SK-N-MC (cell line): ENCODE results near the gene XPA.

ENCODE experiments used
- DNase-seq: peaks from one replicate; pipeline ENCODE4 v3.0.0-alpha.2; 2011; ENCODE audit warnings: low read depth, low spot score
- H3K27ac ChIP-seq: fragments of 200-600 bp; sonication (generic); 2 replicates; pipeline ENCODE4 v1.5.1; 2016; ENCODE audit warnings: mixed run types
- H3K36me3 ChIP-seq: fragments of 200-600 bp; sonication (generic); 2 replicates; pipeline ENCODE4 v1.6.1; 2017; ENCODE audit warnings: antibody characterized with exemption, low read length, mixed read lengths; ENCODE audit not compliant: insufficient read depth
- H3K4me3 ChIP-seq: fragments of 200-600 bp; sonication (generic); 2 replicates; pipeline ENCODE4 v1.5.1; 2016
- H3K9ac ChIP-seq: fragments of 200-600 bp; sonication (generic); 2 replicates; pipeline ENCODE4 v1.8.0; 2017; ENCODE audit warnings: mixed run types, mixed read lengths; ENCODE audit not compliant: insufficient read length
- H3K9me3 ChIP-seq: fragments of 200-600 bp; sonication (generic); 2 replicates; pipeline ENCODE4 v1.6.1; 2017; ENCODE audit warnings: low read depth, mild to moderate bottlenecking, antibody characterized with exemption, low read length, moderate library complexity, mixed read lengths
- EZH2 ChIP-seq: fragments of 200-600 bp; sonication (generic); IDR thresholded peaks from one replicate; pipeline ENCODE4 v1.6.1; 2017; ENCODE audit warnings: antibody characterized with exemption
- FOXP2 ChIP-seq: optimal IDR thresholded peaks from 2 replicates; pipeline ENCODE3; 2011; ENCODE audit warnings: mild to moderate bottlenecking, moderate library complexity; ENCODE audit not compliant: insufficient read depth; ENCODE audit errors: extremely low read length, control extremely low read depth
- POLR2AphosphoS5 ChIP-seq: IDR thresholded peaks from 2 replicates; pipeline ENCODE4 v1.6.1; 2012; ENCODE audit warnings: mild to moderate bottlenecking, low read depth, low read length, borderline replicate concordance

XPA gene

DNA sequence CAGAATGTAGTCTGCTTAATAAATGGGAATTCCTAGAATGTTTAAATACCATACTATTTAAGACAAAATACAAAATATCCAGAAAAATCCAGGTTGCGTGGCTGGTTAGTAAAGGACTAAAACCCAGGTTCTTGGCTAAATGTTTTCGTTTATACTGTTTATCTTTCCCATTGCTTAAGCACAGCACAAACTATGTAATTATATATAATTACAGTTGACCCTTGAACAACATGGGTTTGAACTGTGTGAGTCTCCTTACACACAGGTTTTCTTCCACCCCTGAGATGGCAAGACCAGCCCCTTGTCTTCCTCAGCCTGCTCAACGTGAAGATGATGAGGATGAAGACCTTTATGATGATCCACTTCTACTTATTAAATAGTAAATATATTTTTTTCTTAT is 24.7 kb downstream of the XPA start:
- Histone ChIP-seq H3K4me3 (no peak overlapping the region), H3K27ac (no peak overlapping the region), H3K9ac (no peak overlapping the region), H3K36me3 (peaks cover 96% of the 10 kb centered on the region), H3K9me3 (no peaks in the 10 kb centered on the region)
- no peak for DNase-seq
- TF ChIP-seq FOXP2 (no peak), EZH2 (no peak), POLR2AphosphoS5 (no peak)

DNA sequence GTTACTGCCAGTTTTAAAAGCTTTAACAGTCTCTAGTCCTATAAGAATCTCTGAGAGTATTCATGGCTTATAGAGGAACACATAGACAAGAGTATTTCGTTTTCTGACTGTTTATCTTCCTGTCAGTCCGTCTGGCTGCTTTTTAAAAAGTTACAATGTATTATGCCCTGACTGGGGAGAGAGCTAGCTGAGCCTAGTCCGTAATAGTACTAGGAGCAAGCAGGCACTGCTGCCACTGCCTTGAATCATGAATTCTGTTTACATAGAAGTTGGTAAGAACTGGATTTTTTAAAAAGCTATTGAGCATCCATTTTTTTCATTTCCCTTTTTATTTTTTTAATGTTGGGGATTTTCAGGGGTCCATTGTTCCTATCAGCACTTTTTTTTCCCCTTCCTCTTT is 26.6 kb downstream of the XPA start:
- TF ChIP-seq EZH2 (no peak), POLR2AphosphoS5 (no peak), FOXP2 (no peak)
- Histone ChIP-seq H3K9me3 (no peaks in the 10 kb centered on the region), H3K36me3 (peaks cover 98% of the 10 kb centered on the region)

DNA sequence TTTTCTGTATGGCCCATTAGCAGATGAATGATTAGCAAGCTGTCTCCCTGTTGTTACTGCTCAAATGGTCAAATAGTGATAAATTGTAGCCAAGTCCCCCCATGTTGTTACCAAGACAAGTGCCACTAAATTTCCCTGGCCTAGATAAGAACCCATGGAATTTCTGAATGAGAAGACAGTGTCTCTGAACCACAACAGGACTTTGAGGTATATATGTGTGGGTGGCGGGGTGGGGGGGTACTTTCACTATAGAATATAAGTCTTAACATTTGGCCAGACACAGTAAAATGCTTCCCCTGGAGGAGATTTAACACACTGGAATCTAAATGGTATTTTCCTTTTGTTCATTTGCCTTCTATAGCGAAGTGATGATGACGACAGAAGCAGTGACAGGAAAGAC is 28.7 kb downstream of the XPA start:
- H3K9me3 ChIP-seq, result no peaks in the 10 kb centered on the region
- peaks cover 97% of the 10 kb centered on the region for H3K36me3 ChIP-seq
- H3K4me3 ChIP-seq, result no peak overlapping the region
- no peak overlapping the region for H3K9ac ChIP-seq
- H3K27ac ChIP-seq, result no peak overlapping the region
- no peak for DNase-seq
- TF ChIP-seq POLR2AphosphoS5 (no peak), FOXP2 (no peak), EZH2 (no peak)

More for the DNA sequence above, 26.6 kb downstream of the XPA start:
- H3K4me3 ChIP-seq, result no peak overlapping the region
- no peak for DNase-seq
- H3K9ac ChIP-seq, result no peak overlapping the region
- no peak overlapping the region for H3K27ac ChIP-seq

DNA sequence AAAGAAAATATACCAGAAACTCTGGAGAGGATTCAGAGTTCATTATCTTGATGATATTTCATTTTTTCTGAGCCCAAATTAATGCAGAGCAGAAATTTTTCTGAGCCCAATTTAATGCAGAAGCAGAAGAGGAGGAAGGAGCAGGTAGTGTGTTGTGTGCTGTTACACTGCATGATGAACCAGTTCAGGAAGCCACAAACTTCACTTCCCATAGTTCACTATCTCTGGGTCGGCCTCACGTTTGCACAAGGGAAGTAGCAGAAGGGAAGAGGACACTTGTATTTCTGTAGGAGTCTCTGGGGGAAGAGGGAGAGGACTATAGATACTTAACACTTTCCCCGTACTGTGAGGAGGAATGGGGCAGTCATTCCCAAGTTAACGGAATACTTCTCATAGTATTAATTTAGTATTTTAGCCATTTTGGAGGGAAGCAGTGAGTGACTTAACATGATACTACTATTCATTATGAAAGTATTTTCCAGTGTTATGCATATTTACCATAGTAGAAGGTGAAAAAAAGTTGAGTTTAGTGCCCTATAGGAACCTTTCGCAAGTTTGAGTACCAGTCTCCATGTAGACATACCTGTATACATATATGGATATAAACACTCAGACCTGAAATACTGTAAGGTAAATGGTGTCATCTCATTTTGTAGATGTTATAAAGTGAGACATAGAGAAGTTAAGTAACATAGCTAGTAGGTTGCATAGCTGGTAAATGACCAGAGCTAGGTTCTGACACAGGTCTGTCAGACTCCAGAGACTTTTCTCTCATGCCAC is 30.0 kb downstream of the XPA start:
- no peak for DNase-seq
- Histone ChIP-seq H3K9ac (no peak overlapping the region), H3K36me3 (peaks cover 99% of the 10 kb centered on the region), H3K27ac (no peak overlapping the region), H3K9me3 (no peaks in the 10 kb centered on the region), H3K4me3 (no peak overlapping the region)
- TF ChIP-seq EZH2 (no peak), POLR2AphosphoS5 (no peak), FOXP2 (no peak)

DNA sequence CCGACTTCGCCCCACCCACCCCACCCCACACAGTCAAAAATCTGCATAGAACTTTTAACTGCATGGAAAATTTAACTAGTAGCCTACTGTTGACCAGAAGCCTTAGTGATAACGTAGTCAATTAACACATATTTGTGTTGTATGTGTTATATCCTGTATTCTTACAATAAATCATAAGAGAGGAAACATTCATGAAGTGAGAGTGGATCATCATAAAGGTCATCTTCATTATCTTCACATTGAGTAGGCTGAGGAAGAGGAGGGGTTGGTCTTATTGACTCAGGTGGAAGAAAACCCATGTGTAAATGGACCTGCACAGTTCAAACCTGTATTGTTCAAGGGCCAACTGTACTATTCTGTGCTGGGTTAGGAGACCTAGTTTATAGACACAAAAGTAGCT is 31.4 kb downstream of the XPA start:
- H3K9ac ChIP-seq, result no peak overlapping the region
- peaks cover 97% of the 10 kb centered on the region for H3K36me3 ChIP-seq
- TF ChIP-seq POLR2AphosphoS5, result no peak
- TF ChIP-seq EZH2, result no peak
- no peak for TF ChIP-seq FOXP2
- DNase-seq, result no peak
- H3K4me3 ChIP-seq, result no peak overlapping the region
- H3K9me3 ChIP-seq, result no peaks in the 10 kb centered on the region
- H3K27ac ChIP-seq, result no peak overlapping the region

DNA sequence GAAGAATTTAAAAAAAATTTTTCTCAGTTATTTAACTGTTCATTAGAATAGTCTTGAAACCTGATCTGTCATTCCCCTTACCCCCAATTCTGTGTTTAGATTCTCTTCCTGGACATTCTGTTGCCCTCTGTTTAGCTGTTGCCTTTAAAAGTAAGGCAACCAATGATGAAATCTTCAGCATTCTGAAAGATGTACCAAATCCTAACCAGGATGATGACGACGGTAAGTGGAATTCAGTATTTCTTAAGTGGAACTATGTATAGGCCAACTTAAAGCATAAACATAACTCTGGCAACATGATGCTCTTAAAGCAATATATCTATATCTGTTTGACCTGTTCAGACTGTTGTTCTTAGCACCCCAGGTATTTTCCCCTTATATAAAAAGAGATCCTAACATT is 36.3 kb downstream of the XPA start:
- TF ChIP-seq FOXP2, result no peak
- no peak for TF ChIP-seq POLR2AphosphoS5
- no peak for TF ChIP-seq EZH2
- H3K9me3 ChIP-seq, result no peaks in the 10 kb centered on the region
- no peak overlapping the region for H3K27ac ChIP-seq
- H3K36me3 ChIP-seq, result peaks cover 96% of the 10 kb centered on the region
- H3K4me3 ChIP-seq, result no peak overlapping the region
- no peak overlapping the region for H3K9ac ChIP-seq
- DNase-seq, result no peak

DNA sequence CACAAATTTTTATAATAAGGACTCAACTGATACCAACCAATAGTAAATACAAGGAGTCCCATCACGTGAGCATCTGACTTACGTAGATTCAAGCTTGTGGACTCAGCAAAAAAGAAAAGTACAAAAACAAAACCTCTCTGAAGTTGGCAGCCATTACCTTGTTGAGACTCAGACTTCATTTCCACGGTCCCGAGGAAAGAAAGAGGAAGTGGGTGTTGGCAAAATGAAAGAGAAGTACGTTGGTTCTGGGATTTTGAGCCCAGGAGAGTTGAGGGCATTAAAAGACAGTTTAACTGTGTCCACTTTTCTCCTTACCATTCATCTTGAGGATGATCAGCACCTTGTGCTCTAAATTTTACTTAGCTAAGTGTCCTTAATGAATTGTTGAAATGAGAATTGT is 36.8 kb downstream of the XPA start:
- Histone ChIP-seq H3K27ac (no peak overlapping the region), H3K9me3 (no peaks in the 10 kb centered on the region), H3K9ac (no peak overlapping the region), H3K36me3 (peaks cover 97% of the 10 kb centered on the region), H3K4me3 (no peak overlapping the region)
- no peak for TF ChIP-seq POLR2AphosphoS5
- TF ChIP-seq EZH2, result no peak
- TF ChIP-seq FOXP2, result no peak
- no peak for DNase-seq

DNA sequence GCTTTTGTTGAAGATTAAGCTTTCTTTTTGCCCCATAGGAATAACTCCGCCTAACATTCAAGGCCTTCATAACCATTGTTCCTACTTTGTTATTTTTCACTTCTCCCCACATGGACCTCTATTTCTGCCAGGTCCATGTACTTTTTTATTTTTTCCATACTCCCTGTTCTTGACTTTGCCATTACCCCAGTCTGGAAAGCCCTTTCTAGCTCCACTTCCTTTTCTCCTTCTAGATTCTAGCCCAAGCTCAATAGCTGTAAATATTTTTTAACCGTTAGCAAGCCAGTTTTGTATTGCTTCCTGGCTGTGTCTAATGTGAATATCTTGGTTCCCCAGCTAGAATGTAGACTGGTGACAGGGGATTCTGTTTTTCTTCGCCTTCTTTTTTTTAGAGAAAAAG is 37.4 kb downstream of the XPA start:
- Histone ChIP-seq H3K4me3 (no peak overlapping the region), H3K27ac (no peak overlapping the region), H3K36me3 (peaks cover 97% of the 10 kb centered on the region), H3K9ac (no peak overlapping the region), H3K9me3 (no peaks in the 10 kb centered on the region)
- no peak for DNase-seq
- TF ChIP-seq EZH2 (no peak), POLR2AphosphoS5 (no peak)

DNA sequence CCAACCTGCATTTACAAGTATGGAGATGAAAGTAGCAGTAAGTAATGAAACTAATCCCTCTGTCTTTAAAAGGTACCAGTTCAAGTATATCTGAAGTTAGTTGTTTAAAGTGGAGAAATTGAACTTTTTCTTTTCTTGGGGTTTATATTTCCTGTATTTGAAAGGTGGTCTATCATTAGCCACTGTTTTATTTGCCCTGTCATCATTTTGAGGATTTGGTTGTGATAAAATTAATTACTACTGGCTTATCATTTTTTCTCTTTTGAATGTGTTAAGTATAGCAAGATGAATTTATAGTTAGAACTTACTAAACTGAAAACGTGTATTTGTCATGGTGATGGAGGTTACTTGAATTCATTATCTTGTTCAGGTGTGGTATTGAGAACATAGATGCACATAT is 38.4 kb downstream of the XPA start:
- H3K9me3 ChIP-seq, result no peaks in the 10 kb centered on the region
- no peak overlapping the region for H3K27ac ChIP-seq
- H3K9ac ChIP-seq, result no peak overlapping the region
- no peak for DNase-seq
- peaks cover 97% of the 10 kb centered on the region for H3K36me3 ChIP-seq
- no peak overlapping the region for H3K4me3 ChIP-seq
- TF ChIP-seq POLR2AphosphoS5 (no peak), EZH2 (no peak), FOXP2 (no peak)
